Psoas muscle (tissue), 8 donors: ENCODE measurements around the gene FAM83G. TPM values are rescaled to one million over a fixed set of nuclear protein-coding genes. Genes with fewer than 3 reads are reported as not detected.

Experiments
- ATAC-seq, 4 donors: fragments of 200-7000 bp; cut with Tn5 transposase; one replicate each; pipeline ENCODE4 v1.9.1; 2020; ENCODE audit warnings: moderate library complexity in 3 of 4, mild to moderate bottlenecking in 2 of 4
- DNase-seq, 2 donors: peaks; one replicate each; pipeline ENCODE4 v3.0.0-alpha.2; 2020
- H3K27ac ChIP-seq: fragments of 200-600 bp; one replicate; pipeline ENCODE4 v1.8.0; 2022
- H3K27me3 ChIP-seq, 3 donors: fragments of 200-600 bp in 1 of 3; one replicate each; pipeline versions ENCODE4 v1.6.1 to v1.8.0; 2013 to 2022; ENCODE audit warnings: low read length in 2 of 3, mild to moderate bottlenecking in 2 of 3, moderate library complexity in 1 of 3; ENCODE audit not compliant: insufficient read depth in 3 of 3
- H3K36me3 ChIP-seq, 2 donors: fragments of 200-600 bp in 1 of 2; one replicate each; pipeline versions ENCODE4 v1.6.1 to v1.8.0; 2013 to 2022; ENCODE audit warnings: low read depth in 1 of 2, mild to moderate bottlenecking in 1 of 2, moderate library complexity in 1 of 2; ENCODE audit not compliant: insufficient read depth in 1 of 2
- H3K4me1 ChIP-seq: fragments of 200-600 bp; one replicate; pipeline ENCODE4 v1.8.0; 2022
- H3K4me3 ChIP-seq: fragments of 200-600 bp; one replicate; pipeline ENCODE4 v1.8.0; 2022; ENCODE audit warnings: mild to moderate bottlenecking
- H3K9me3 ChIP-seq: fragments of 200-600 bp; one replicate; pipeline ENCODE4 v1.8.0; 2022
- CTCF ChIP-seq: fragments of 200-600 bp; IDR thresholded peaks from one replicate; pipeline ENCODE4 v1.8.0; 2022; ENCODE audit warnings: antibody characterized with exemption
- WGBS, 3 donors: extraction: QIAGEN DNeasy Blood & Tissue Kit; methylation state at CpG; one replicate each; pipeline versions ENCODE4 v1.1.6 to v1.1.7; 2013; 5-methylcytosine and 5-hydroxymethylcytosine counted together
- intact Hi-C, 2 donors: fragments of 100-400 bp; cut with DNase I; formaldehyde crosslinking; loops; one replicate each; pipeline versions ENCODE4 v1.11.0 to v1.14.2; 2022
- polyA plus RNA-seq, 3 donors: library from polyadenylated mRNA; stranded (reverse); fragments of 200-250 nt; gene quantifications; one replicate each; pipeline ENCODE4 v1.2.3, GENCODE V29; 2013
- total RNA-seq, 4 donors: library from RNA; stranded (reverse); fragmentation: NEBNext Ultra II Directional in 2 of 4; extraction: Animal tissue kit (Norgen Biotek cat#: 25700) in 2 of 4; gene quantifications; one replicate each; pipeline versions ENCODE4 v1.2.1 to v1.2.4, GENCODE V29; 2021 to 2023
- donor health status: healthy with polysubstance abuse.
- donor health status: DM: no; HTN: no; CAD: no; lungs with moderate emphysema.
- donor health status: Bipolar disorder and iron deficiency.
- donor health status: healthy.
- donor health status: DM: yes; HTN: yes; CAD: no.
- donor health status: DM: no; HTN: no; CAD: no.
- donor health status: DM: no; HTN: no; CAD: no.
- donor health status: DM: yes; HTN: yes; CAD: no.

Gene FAM83G
- total and polyA plus RNA-seq, 7 donors: 7.0 to 65.6 (median 9.2) TPM

- H3K4me3 ChIP-seq: no peak overlapping the region
- peak; percentile 7 to 31 for DNase-seq
- intact Hi-C loops: no loop called here
- 81 to 84% (median 82%) methylated on average over 15 to 16 of the region's 16 CpGs for WGBS, 3 donors
- H3K9me3 ChIP-seq: no peaks in the 10 kb centered on the region
- no peaks in the 10 kb centered on the region for H3K4me1 ChIP-seq
- no peaks in the 10 kb centered on the region for H3K27me3 ChIP-seq
- TF ChIP-seq CTCF: no peak
- ATAC-seq: no peak
- H3K36me3 ChIP-seq: no peaks in the 10 kb centered on the region
- H3K27ac ChIP-seq: no peak overlapping the region
These were observed 13.4 kb upstream of the FAM83G start for GRCh38 chr17:19017804-19018599.

DNA sequence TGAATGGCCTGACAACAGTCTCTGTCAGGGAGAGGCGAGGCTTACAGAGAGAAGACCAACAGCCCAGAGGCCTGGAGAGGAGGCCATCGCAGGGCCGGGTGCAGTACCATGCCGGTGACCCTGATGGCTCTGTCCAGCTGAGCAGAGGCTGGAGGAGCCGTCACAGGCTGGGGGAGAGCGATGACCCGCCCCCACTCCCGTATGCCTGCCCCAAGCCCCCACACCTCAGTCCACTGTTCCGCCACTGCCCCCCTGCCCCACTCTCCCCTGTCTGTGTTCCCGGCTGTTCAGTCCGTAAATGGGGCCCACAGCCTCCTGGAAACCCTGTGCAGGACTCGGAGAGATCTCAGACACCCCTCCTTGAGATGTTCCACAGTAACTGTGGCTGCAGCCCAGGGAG lies 12.8 kb upstream of the FAM83G start:
- WGBS, 3 donors: 67 to 72% (median 69%) methylated on average over 10 to 12 of the region's 12 CpGs
- TF ChIP-seq CTCF: no peak

DNA sequence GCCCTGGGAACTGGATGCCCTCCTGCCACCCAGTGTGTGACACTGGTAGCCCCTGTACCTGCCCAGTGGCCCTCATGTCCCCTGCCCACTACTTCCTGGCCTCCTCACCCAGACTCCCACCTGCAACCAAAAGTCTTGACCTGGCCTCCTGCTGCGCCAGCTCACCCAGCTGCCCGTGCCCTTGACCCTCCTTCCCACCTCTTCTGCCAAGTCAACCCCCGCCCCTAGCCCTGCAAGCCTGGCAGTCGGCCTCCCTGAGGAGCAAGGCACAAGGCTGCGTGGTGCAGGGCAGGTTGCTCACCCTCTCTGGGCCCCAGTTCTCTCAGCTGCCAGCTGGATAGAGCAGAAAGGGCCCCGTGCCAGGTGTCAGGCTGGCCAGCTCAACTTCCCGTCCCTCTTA lies 12.3 kb upstream of the FAM83G start:
- DNase-seq (peak; percentile 4 to 46), ATAC-seq (no peak)
- TF ChIP-seq CTCF: no peak
- no peaks in the 10 kb centered on the region for H3K27me3 ChIP-seq
- no peaks in the 10 kb centered on the region for H3K36me3 ChIP-seq
- H3K27ac ChIP-seq: no peak overlapping the region
- intact Hi-C loops: no loop called here
- no peaks in the 10 kb centered on the region for H3K4me1 ChIP-seq
- WGBS, 3 donors: 43 to 57% (median 45%) methylated on average over 7 of the region's 7 CpGs
- H3K9me3 ChIP-seq: no peaks in the 10 kb centered on the region
- H3K4me3 ChIP-seq: no peak overlapping the region

More for the DNA sequence above, 12.8 kb upstream of the FAM83G start:
- Histone ChIP-seq H3K4me1 (no peaks in the 10 kb centered on the region), H3K27ac (no peak overlapping the region), H3K36me3 (no peaks in the 10 kb centered on the region), H3K9me3 (no peaks in the 10 kb centered on the region), H3K27me3 (no peaks in the 10 kb centered on the region), H3K4me3 (no peak overlapping the region)
- no peak for ATAC-seq
- DNase-seq: peak in 1 of 2 donors; percentile 28
- intact Hi-C loops: no loop called here

DNA sequence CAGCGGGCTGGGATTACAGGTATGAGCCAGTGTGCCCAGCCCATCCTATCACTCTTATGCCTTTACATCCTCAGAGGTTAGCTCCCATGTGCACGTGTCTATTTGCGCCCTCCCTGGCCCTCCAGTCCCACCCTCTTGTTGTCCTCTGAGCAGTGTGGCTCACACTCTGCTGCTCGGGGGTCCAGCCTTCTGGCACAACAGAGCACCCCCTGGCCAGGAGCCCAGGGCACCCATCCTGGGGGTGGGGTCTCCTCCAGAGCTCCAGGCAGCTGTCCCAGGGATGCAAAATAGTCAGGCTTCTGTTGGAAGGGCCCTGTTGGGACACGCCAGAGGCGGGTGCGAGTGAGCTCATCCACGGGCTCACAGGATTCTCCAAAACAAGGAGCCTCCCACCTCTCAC lies 11.7 kb upstream of the FAM83G start:
- Histone ChIP-seq H3K27me3 (no peaks in the 10 kb centered on the region), H3K9me3 (no peaks in the 10 kb centered on the region), H3K27ac (no peak overlapping the region), H3K4me1 (no peaks in the 10 kb centered on the region), H3K4me3 (no peak overlapping the region), H3K36me3 (no peaks in the 10 kb centered on the region)
- peak in 1 of 2 donors; percentile 21 for DNase-seq
- TF ChIP-seq CTCF: no peak
- intact Hi-C loops: no loop called here
- no peak for ATAC-seq
- WGBS, 3 donors: 79 to 89% (median 81%) methylated on average over 8 of the region's 8 CpGs

DNA sequence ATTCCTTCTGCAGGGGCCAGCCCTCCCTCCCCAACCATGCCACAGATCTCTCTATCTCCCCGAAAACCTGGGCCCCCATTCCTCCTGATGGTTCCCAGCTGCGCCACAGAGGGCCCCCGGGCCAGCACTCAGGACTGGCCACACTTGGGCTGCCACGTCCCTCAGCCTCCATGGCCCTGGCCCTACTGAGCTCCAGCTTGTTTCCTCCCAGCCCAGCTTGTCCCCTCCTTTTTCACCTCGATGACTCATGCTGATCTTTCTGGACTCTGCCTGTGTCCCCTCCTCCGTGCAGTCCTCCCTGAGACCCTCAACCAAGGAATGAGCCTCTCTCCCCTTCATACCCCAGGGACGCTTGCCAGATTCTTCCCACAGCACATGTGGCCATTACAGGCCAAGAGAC lies 10.9 kb upstream of the FAM83G start:
- intact Hi-C loops: no loop called here
- peak in 1 of 2 donors; percentile 47 for DNase-seq
- no peaks in the 10 kb centered on the region for H3K27me3 ChIP-seq

More for the DNA sequence above, 10.9 kb upstream of the FAM83G start:
- 69 to 76% (median 74%) methylated on average over 7 of the region's 7 CpGs for WGBS, 3 donors
- Histone ChIP-seq H3K36me3 (no peaks in the 10 kb centered on the region), H3K4me3 (no peak overlapping the region), H3K4me1 (no peaks in the 10 kb centered on the region), H3K27ac (no peak overlapping the region), H3K9me3 (no peaks in the 10 kb centered on the region)
- no peak for ATAC-seq
- TF ChIP-seq CTCF: no peak
